ENCODE data around the gene TTC23L.

TTC23L gene

GRCh38 chr5:34870382-34870781 lies 31.4 kb downstream of the TTC23L start:
- DNase-seq (ENCODE audit: low spot score) = no peak

DNA sequence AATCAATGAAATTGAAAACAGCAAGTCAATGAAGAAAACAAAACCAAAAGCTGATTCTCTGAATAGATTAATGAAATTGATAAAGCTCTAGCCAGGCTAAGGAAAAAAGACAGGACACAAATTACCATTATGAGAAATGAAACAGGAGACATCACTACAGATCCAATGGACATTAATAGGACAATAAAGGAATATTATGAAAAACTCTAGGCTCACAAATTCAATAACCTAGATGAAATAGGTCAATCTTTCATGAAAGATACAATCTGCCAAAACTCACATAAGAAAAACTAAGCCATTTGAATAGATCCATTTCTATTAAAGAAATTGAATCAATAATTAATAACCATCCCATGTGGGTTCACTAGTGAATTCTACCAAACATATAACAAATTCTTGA lies 37.3 kb downstream of the TTC23L start:
- no peak for DNase-seq (ENCODE audit: low spot score)

- no peak for DNase-seq (ENCODE audit: low spot score)
These were observed 42.3 kb downstream of the TTC23L start for GRCh38 chr5:34881246-34881645.

- DNase-seq (ENCODE audit: low spot score) = no peak
These were observed 47.6 kb downstream of the TTC23L start for GRCh38 chr5:34886392-34887119.

DNA sequence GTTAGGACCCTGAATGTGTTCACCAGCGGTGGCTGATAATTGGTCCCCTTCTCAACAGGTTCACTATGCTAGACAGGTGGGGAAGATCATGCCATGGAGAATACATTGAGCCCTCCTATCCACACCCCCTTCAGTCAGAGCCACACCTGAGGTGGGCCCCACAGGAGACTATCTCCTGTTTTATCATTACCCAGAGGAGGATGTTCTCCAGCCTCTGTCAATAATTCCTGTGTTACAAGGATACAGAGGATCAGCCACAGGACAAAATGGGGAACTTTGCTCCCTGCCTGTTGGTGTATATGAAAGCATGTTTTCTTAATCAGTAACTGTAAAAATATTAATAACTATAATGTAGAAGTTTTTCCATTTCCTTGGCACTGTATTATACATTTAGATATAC lies 50.4 kb downstream of the TTC23L start:
- no peak for DNase-seq (ENCODE audit: low spot score)

DNA sequence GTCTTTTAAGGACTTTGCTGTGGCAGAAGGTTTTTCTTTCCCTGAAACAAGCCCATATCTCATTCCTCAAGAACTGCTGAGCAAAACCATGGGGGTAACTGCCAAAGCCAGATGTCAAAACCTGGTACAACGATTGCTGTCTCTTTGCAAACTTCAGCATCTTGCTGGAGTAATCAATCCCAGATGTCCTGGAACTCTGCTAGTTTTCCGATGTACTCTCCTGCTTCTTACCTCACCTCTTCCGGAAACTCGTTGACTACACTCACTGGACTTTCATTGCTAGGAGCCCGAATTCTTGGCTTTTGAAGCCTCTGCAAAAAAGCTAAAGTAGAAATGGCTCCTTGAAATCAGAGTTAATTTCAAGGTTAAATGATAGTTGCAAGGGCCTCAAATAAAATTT lies 53.0 kb downstream of the TTC23L start:
- DNase-seq (ENCODE audit: low spot score) = no peak

DNA sequence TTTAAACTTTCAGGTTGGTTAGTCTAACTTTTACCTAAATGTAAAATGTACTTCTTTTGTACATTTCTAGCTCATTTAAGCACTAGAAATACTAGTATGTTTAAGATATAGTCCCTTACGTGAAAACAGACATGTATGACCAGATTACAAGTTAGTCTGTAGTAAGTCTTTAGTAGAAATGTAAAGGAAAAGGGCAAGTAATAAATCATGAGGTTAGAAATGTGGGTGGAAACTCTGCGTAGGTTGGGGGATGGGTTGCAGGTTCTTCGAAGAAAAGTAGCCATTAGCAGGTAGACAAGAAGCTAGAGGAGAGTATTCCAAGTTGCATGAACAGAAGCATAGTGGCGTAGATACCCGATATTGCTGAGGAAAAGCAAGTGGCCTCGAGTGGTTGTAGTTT lies 53.5 kb downstream of the TTC23L start:
- DNase-seq (ENCODE audit: low spot score) = no peak

GRCh38 chr5:34894716-34895115 lies 55.8 kb downstream of the TTC23L start:
- DNase-seq (ENCODE audit: low spot score) = no peak

DNA sequence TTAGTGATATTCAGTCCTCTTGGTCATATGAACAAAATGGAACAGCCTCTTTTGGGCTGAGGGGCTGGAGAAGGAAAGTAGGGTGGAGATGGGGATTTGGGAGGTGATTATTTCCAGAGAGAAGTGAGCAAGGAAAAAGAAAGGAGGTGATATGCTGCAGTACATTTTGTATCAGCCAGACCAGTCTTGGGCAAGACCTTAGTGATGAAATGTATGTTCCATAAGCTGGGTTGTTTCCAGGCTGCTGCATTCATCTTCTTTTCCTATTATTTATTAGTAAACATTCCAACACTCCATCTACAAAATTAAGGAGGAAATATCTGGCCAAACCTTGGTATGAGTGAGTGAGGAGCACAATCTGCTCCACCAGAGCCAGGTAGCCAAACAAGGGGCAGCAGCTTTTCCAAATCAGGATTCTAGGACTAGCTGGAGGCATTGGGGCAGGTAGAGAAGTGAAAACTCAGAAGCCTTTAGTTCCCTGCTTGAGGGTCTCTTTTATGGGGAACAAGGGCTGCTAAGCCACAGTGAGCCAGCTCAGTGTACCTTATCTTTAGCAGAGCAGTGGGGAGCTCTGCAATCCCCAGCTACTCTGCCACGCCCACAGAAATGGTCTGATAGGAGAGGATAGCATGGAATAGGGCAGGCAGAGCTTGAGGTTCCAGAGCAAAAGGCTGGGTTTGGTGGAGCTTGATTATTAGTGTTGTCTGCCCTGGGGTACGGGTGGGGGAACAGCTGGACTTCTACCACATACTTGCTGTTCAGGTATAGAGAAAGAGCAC lies 56.9 kb downstream of the TTC23L start:
- DNase-seq (ENCODE audit: low spot score) = no peak

DNA sequence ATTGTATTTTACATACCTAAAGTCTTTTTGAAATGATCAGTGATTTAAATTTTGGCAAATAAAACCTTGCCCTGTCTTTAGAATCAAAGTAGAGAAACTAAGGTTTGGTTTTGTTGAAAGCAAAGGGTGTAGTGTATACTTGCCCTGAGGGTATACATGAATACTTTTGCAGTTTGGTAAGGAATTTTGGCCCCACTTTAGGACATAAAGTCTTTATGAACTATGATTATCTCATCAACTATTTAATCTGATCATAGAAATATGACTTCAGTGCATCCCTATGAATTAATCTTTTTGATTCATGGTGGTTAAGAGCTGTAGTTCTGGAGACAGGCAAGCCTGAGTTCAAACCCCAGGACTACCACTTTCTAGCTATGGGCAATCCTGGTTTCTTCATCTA lies 58.7 kb downstream of the TTC23L start:
- DNase-seq (ENCODE audit: low spot score) = no peak

DNA sequence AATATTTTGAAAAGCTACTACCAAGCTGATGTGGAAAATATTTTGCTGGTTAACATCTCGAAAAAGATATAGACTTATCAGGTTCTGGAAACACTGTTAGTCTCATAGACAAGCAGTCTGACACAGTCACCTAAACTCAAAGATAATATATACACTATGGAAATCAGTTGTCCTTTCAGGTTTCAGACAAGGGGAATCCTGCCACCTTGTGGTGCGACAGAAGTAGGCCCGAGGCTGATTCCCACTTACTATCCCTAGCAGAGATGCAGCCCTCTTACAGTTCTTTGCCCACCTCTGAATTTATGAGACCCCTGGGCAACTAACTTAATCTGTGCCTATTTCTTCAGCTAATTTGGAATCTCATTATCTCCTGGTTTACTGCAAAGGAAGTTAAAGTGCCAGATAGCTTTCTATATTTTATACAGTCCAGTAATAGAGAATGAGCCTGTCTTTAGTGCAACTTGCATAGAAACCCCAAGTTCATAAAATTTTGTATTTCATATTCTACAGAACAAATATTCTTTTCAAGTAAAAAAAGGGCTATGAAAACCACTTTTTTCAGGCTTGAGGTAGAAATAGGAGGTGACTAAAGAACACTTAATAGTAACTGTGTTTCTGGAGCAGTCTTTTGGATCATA lies 59.4 kb downstream of the TTC23L start:
- DNase-seq (ENCODE audit: low spot score) = peak; percentile 62

- DNase-seq (ENCODE audit: low spot score) = no peak
These were observed 60.1 kb downstream of the TTC23L start for GRCh38 chr5:34899066-34899465.

DNA sequence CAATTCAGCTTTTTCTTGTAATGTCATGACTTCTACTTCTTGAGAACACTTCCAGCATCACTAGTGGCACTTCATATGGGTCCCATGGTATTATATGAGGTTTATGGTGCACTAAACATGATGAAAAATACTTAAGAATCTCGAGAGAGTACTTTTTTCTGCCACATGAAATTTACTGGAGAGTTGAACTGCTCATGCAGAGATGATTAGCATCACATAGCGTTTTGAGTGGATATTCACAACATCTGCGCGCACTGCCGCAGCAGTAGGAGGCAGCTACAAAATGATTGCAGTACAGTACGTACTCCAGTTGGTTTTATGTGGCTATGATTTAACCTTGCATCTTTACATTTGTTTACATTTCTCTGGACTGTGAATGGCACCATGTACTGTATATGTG lies 61.7 kb downstream of the TTC23L start:
- DNase-seq (ENCODE audit: low spot score) = no peak

GRCh38 chr5:34903260-34903659 lies 64.3 kb downstream of the TTC23L start:
- no peak for DNase-seq (ENCODE audit: low spot score)

DNA sequence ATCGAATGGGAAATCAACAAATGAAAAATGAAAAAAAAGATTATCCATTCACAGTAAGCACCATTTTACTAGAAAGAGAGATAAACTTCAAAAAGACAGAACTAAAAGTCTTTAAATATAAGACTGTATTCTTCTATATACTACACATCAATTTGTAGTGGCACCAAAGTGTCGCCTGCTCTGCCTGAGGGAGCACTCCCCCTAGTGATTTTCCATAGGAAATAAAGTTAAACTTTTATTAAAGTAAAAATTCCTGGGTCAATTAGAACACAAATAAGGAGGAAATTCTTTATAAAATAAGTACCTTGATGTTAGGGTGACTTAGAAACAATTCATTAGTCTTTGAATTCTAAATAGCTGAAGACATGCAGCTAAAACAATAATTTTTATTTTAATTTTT lies 66.6 kb downstream of the TTC23L start:
- DNase-seq (ENCODE audit: low spot score) = no peak

DNA sequence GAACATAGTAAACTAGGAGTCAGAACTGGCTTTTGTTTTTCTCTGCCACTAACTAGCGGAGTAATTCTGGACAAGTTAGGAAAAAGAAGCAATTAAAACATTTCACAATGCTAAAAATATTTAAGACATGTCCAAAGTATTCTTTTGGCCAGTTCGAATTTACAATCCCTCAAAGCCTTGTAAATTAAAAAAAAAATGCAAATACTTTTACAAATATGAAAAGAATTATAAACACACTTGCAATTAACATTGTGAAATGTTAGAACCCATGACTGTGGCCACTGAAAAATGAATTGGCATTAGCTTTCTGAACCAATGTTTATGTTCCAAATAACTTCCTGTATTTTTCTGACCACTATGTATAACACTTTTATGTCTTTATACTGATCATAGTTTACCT lies 74.1 kb downstream of the TTC23L start:
- DNase-seq (ENCODE audit: low spot score) = no peak

- DNase-seq (ENCODE audit: low spot score) = no peak
These were observed 75.7 kb downstream of the TTC23L start for GRCh38 chr5:34914671-34915138.

GRCh38 chr5:34915139-34915855 lies 76.3 kb downstream of the TTC23L start, which contains the start of the genes BRIX1 and RAD1:
Gene BRIX1, plus strand, starts transcription at chr5:34915711. Its CDS starts 28 bp downstream, at chr5:34915739.
Gene RAD1, minus strand, starts transcription at chr5:34915504. Its CDS starts 612 bp downstream, at chr5:34914892.
- peak; percentile 89 for DNase-seq (ENCODE audit: low spot score)

- no peak for DNase-seq (ENCODE audit: low spot score)
These were observed 76.9 kb downstream of the TTC23L start for GRCh38 chr5:34915856-34916192.

DNA sequence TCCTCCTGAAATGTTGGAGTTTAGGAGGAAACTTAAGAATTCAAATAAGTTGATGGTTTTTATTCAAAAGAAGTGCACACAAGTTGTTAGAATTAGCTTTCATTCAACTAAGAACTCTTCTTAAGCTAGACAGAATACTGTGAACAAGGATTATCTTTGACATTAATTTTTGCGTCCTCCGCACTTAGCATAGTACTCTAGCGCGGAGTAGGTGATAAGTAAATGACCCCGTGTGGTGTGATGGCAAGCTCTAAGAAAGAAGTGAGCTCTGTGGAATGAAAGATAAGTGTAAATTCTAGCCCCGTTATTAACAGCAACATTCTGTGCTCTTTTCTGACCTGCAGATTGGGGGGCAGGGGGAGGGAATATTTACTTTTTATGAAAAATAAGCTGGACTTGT lies 77.6 kb downstream of the TTC23L start:
- peak; percentile 33 for DNase-seq (ENCODE audit: low spot score)

- DNase-seq (ENCODE audit: low spot score) = no peak
These were observed 79.1 kb downstream of the TTC23L start for GRCh38 chr5:34918025-34918424.

- DNase-seq (ENCODE audit: low spot score) = no peak
These were observed 80.1 kb downstream of the TTC23L start for GRCh38 chr5:34919077-34919476.
